ENCODE data around the gene CCKAR. TPM values are rescaled to one million over a fixed set of nuclear protein-coding genes. Genes with fewer than 3 reads are reported as not detected.

The CCKAR gene
- total RNA-seq, 1 experiment from 2014 or later = 2.0 TPM

GRCh38 chr4:26476545-26476944 lies 13.7 kb downstream of the CCKAR start:
- Mint-ChIP-seq H3K27me3 (ENCODE audit: insufficient read depth, unreplicated experiment) (no peaks in the 10 kb centered on the region), H3K4me3 (ENCODE audit: unreplicated experiment) (no peak overlapping the region), H3K27ac (ENCODE audit: unreplicated experiment) (no peak overlapping the region), H3K9me3 (ENCODE audit: unreplicated experiment) (no peaks in the 10 kb centered on the region), H3K4me1 (ENCODE audit: low read depth, unreplicated experiment) (no peaks in the 10 kb centered on the region), H3K36me3 (ENCODE audit: insufficient read depth, unreplicated experiment) (peaks cover 4% of the 10 kb centered on the region)
- H3K36me3 ChIP-seq (ENCODE audit: control insufficient read depth, insufficient read depth, low read length) = no peaks in the 10 kb centered on the region
- no peak overlapping the region for H3K4me3 ChIP-seq (ENCODE audit: low read depth, low read length)
- CTCF ChIA-PET = no interaction called here
- intact Hi-C loops (cut with micrococcal nuclease; ENCODE audit: unreplicated experiment) = no loop called here
- no peak for TF ChIP-seq CTCF (IDR thresholded peaks at IDR 0.05; ENCODE audit: insufficient read depth in 1 of 2, low read depth in 1 of 2, low read length in 1 of 2, severe bottlenecking in 1 of 2, unreplicated experiment in 1 of 2)
- no peak for DNase-seq
- no TSS peak for BruUV-seq (replicated peaks)
- H3K27me3 ChIP-seq (replicated peaks; ENCODE audit: control insufficient read depth, insufficient read depth, low read length) = no peaks in the 10 kb centered on the region
- H3K4me1 ChIP-seq = no peaks in the 10 kb centered on the region
- H3K9me3 ChIP-seq = no peaks in the 10 kb centered on the region
- POLR2A ChIA-PET = no interaction called here

DNA sequence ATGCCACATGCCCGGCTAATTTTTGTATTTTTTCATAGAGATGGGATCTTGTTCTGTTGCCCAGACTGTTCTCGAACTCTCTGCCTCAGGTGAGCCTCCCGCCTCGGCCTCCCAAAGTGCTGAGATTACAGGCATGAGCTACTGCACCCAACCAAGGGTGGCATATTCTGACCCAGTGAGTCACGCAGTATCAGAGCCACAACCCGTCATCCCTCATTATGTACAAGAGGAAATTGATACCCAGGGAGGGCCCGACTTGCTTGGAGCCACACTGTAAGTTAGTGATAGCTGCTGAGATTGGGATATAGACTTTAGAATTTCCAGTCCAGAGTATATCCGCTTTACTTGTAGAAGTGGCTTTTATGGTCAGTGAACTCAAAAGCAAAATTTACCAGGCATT lies 14.6 kb downstream of the CCKAR start:
- intact Hi-C loops (cut with micrococcal nuclease; ENCODE audit: unreplicated experiment) = no loop called here
- H3K27ac Mint-ChIP-seq (ENCODE audit: unreplicated experiment) = no peak overlapping the region
- ChIA-PET CTCF (no interaction called here), POLR2A (no interaction called here)
- Histone ChIP-seq H3K9me3 (no peaks in the 10 kb centered on the region), H3K4me1 (no peaks in the 10 kb centered on the region), H3K27me3 (replicated peaks; ENCODE audit: control insufficient read depth, insufficient read depth, low read length) (no peaks in the 10 kb centered on the region), H3K4me3 (ENCODE audit: low read depth, low read length) (no peak overlapping the region), H3K36me3 (ENCODE audit: control insufficient read depth, insufficient read depth, low read length) (no peaks in the 10 kb centered on the region)
- H3K4me3 Mint-ChIP-seq (ENCODE audit: unreplicated experiment) = no peak overlapping the region
- no peak for DNase-seq
- TF ChIP-seq CTCF (IDR thresholded peaks at IDR 0.05; ENCODE audit: insufficient read depth in 1 of 2, low read depth in 1 of 2, low read length in 1 of 2, severe bottlenecking in 1 of 2, unreplicated experiment in 1 of 2) = no peak
- BruUV-seq (replicated peaks) = no TSS peak
- no peaks in the 10 kb centered on the region for H3K36me3 Mint-ChIP-seq (ENCODE audit: insufficient read depth, unreplicated experiment)
- no peaks in the 10 kb centered on the region for H3K27me3 Mint-ChIP-seq (ENCODE audit: insufficient read depth, unreplicated experiment)
- H3K9me3 Mint-ChIP-seq (ENCODE audit: unreplicated experiment) = no peaks in the 10 kb centered on the region
- no peaks in the 10 kb centered on the region for H3K4me1 Mint-ChIP-seq (ENCODE audit: low read depth, unreplicated experiment)

- no peaks in the 10 kb centered on the region for H3K27me3 ChIP-seq (replicated peaks; ENCODE audit: control insufficient read depth, insufficient read depth, low read length)
- H3K36me3 ChIP-seq (ENCODE audit: control insufficient read depth, insufficient read depth, low read length) = no peaks in the 10 kb centered on the region
- H3K9me3 ChIP-seq = no peaks in the 10 kb centered on the region
- ChIA-PET POLR2A (no interaction called here), CTCF (no interaction called here)
- Mint-ChIP-seq H3K36me3 (ENCODE audit: insufficient read depth, unreplicated experiment) (no peaks in the 10 kb centered on the region), H3K4me3 (ENCODE audit: unreplicated experiment) (no peak overlapping the region), H3K9me3 (ENCODE audit: unreplicated experiment) (no peaks in the 10 kb centered on the region), H3K27ac (ENCODE audit: unreplicated experiment) (no peak overlapping the region), H3K4me1 (ENCODE audit: low read depth, unreplicated experiment) (no peaks in the 10 kb centered on the region), H3K27me3 (ENCODE audit: insufficient read depth, unreplicated experiment) (no peaks in the 10 kb centered on the region)
- no peaks in the 10 kb centered on the region for H3K4me1 ChIP-seq
- TF ChIP-seq CTCF (IDR thresholded peaks at IDR 0.05; ENCODE audit: insufficient read depth in 1 of 2, low read depth in 1 of 2, low read length in 1 of 2, severe bottlenecking in 1 of 2, unreplicated experiment in 1 of 2) = no peak
- no peak overlapping the region for H3K4me3 ChIP-seq (ENCODE audit: low read depth, low read length)
- intact Hi-C loops (cut with micrococcal nuclease; ENCODE audit: unreplicated experiment) = no loop called here
- no peak for DNase-seq
- no TSS peak for BruUV-seq (replicated peaks)
Measured at GRCh38 chr4:26474551-26474950, 15.7 kb downstream of the CCKAR start.
